H1 (cell line): ENCODE results near the gene TIGD1. TPM values are rescaled to one million over a fixed set of nuclear protein-coding genes. Genes with fewer than 3 reads are reported as not detected.

Source experiments
- CHD7 ChIP-seq: fragments of 300-600 bp; sonication (generic); IDR thresholded peaks from 2 replicates; pipeline ENCODE4 v1.7.1; 2012; ENCODE audit warnings: low read length, moderate library complexity, mild to moderate bottlenecking, inconsistent platforms; ENCODE audit not compliant: insufficient replicate concordance
- CTCF ChIP-seq, 3 experiments: IDR thresholded peaks; 1 replicate in 2 of 3; 2 replicates in 1 of 3; pipeline versions ENCODE4 v1.5.1 to v1.6.1; 2011; ENCODE audit warnings: low read length in 3 of 3, mild to moderate bottlenecking in 3 of 3, inconsistent platforms in 2 of 3, low read depth in 1 of 3, moderate library complexity in 1 of 3; ENCODE audit not compliant: insufficient read depth in 1 of 3; ENCODE audit errors: control extremely low read depth in 1 of 3
- EP300 ChIP-seq, 2 experiments: IDR thresholded peaks; 1 replicate in 1 of 2; 2 replicates in 1 of 2; pipeline ENCODE4 v1.6.1; 2011 to 2012; ENCODE audit warnings: low read depth in 2 of 2, low read length in 2 of 2, mild to moderate bottlenecking in 2 of 2, borderline replicate concordance in 1 of 2, inconsistent platforms in 1 of 2, moderate library complexity in 1 of 2
- RNF2 ChIP-seq: fragments of 200-900, 300-1000 bp; sonication (generic); IDR thresholded peaks from 2 replicates; pipeline ENCODE4 v1.7.1; 2016; ENCODE audit warnings: borderline replicate concordance, low read depth, mild to moderate bottlenecking, antibody characterized with exemption, low read length; ENCODE audit not compliant: poor library complexity, severe bottlenecking; ENCODE audit errors: missing control alignments
- SP1 ChIP-seq: IDR thresholded peaks from 2 replicates; pipeline ENCODE4 v1.6.1; 2011; ENCODE audit warnings: low read depth, low read length
- USF2 ChIP-seq: IDR thresholded peaks from 2 replicates; pipeline ENCODE4 v1.6.1; 2011; ENCODE audit warnings: low read length, improper control_type of control experiment
- polyA plus RNA-seq, 7 experiments: library from polyadenylated mRNA; depleted of rRNA in 3 of 7; stranded (reverse) in 5 of 7; unstranded in 2 of 7; fragments of >200 nt in 5 of 7; fragments of 200-250 nt in 2 of 7; gene quantifications; 1 replicate in 5 of 7; 2 replicates in 1 of 7; 4 replicates in 1 of 7; pipeline versions ENCODE4 v1.2.1 to v1.2.3, GENCODE V29; 2011 to 2013; ENCODE audit warnings: missing spikeins in 2 of 7, mixed read lengths in 2 of 7
- total RNA-seq: library from RNA; stranded (reverse); fragmentation: NEBNext Ultra II Directional; extraction: Animal tissue kit (Norgen Biotek cat#: 25700); gene quantifications from 2 replicates; pipeline ENCODE4 v1.2.1, GENCODE V29; 2021

Gene TIGD1
- total and polyA plus RNA-seq, 2 of the 8 experiments (the other 6 are each of a cell fraction or from before 2014, with no cell fraction given): 4.7 to 8.3 TPM

- TF ChIP-seq CHD7 (no peak), EP300 (IDR thresholded peaks at IDR 0.05; ENCODE audit: borderline replicate concordance in 1 of 2, low read depth in 2 of 2, low read length in 2 of 2) (no peak), SP1 (no peak), RNF2 (no peak), USF2 (no peak), CTCF (IDR thresholded peaks at IDR 0.05; ENCODE audit: control extremely low read depth in 1 of 3, insufficient read depth in 1 of 3, low read depth in 1 of 3, low read length in 3 of 3) (no peak)
Measured at GRCh38 chr2:232523402-232523681, 27.0 kb downstream of the TIGD1 start (continued).
